H9 (cell line): Measurements from ENCODE around the gene FOXQ1. TPM values are rescaled to one million over a fixed set of nuclear protein-coding genes. Genes with fewer than 3 reads are reported as not detected.

ENCODE experiments used
- DNase-seq: peaks from one replicate; pipeline ENCODE4 v3.0.0-alpha.2; 2017
- H2AFZ ChIP-seq: one replicate; pipeline ENCODE4 v1.6.1; 2013; ENCODE audit warnings: mild to moderate bottlenecking, low read length, control low read depth, moderate library complexity
- H2AK5ac ChIP-seq: 2 replicates; pipeline ENCODE4 v1.6.1; 2013; ENCODE audit warnings: low read length, control low read depth, mixed read lengths; ENCODE audit not compliant: insufficient read length
- H2BK120ac ChIP-seq: one replicate; pipeline ENCODE4 v1.6.1; 2013; ENCODE audit warnings: low read depth, mild to moderate bottlenecking, low read length, control low read depth, inconsistent platforms; ENCODE audit not compliant: poor library complexity, severe bottlenecking
- H2BK12ac ChIP-seq: 2 replicates; pipeline ENCODE4 v1.6.1; 2013; ENCODE audit warnings: low read length, control low read depth, mixed read lengths, low read depth; ENCODE audit not compliant: insufficient read length
- H2BK15ac ChIP-seq: 2 replicates; pipeline ENCODE4 v1.6.1; 2013; ENCODE audit warnings: low read depth, low read length, control low read depth
- H2BK20ac ChIP-seq: one replicate; pipeline ENCODE4 v1.6.1; 2013; ENCODE audit warnings: low read depth, mild to moderate bottlenecking, low read length, control low read depth, inconsistent platforms; ENCODE audit not compliant: poor library complexity, severe bottlenecking
- H2BK5ac ChIP-seq: 2 replicates; pipeline ENCODE4 v1.6.1; 2013; ENCODE audit warnings: low read length, control low read depth, mixed read lengths; ENCODE audit not compliant: insufficient read length
- H3K14ac ChIP-seq: 2 replicates; pipeline ENCODE4 v1.6.1; 2013; ENCODE audit warnings: low read length, control low read depth; ENCODE audit not compliant: insufficient read depth
- H3K18ac ChIP-seq: 2 replicates; pipeline ENCODE4 v1.6.1; 2013; ENCODE audit warnings: low read depth, mild to moderate bottlenecking, mixed read lengths, low read length, control low read depth; ENCODE audit not compliant: insufficient read length
- H3K23ac ChIP-seq: 2 replicates; pipeline ENCODE4 v1.6.1; 2013; ENCODE audit warnings: low read length, control low read depth, mixed read lengths, low read depth; ENCODE audit not compliant: insufficient read length
- H3K23me2 ChIP-seq: 2 replicates; pipeline ENCODE4 v1.6.1; 2013; ENCODE audit warnings: low read depth, mild to moderate bottlenecking, mixed read lengths, low read length, control low read depth; ENCODE audit not compliant: insufficient read length, poor library complexity, severe bottlenecking
- H3K27ac ChIP-seq: 2 replicates; pipeline ENCODE4 v1.5.1; 2013; ENCODE audit warnings: low read length, control low read depth, mixed read lengths, low read depth; ENCODE audit not compliant: insufficient read length
- H3K27me3 ChIP-seq: 2 replicates; pipeline ENCODE4 v1.6.1; 2013; ENCODE audit warnings: low read length, control low read depth, inconsistent platforms; ENCODE audit not compliant: insufficient read depth
- H3K4ac ChIP-seq: 2 replicates; pipeline ENCODE4 v1.6.1; 2013; ENCODE audit warnings: low read depth, mild to moderate bottlenecking, control low read depth, inconsistent platforms, low read length, moderate library complexity
- H3K4me1 ChIP-seq: 2 replicates; pipeline ENCODE4 v1.6.1; 2013; ENCODE audit warnings: low read length, control low read depth, inconsistent platforms; ENCODE audit not compliant: insufficient read depth
- H3K4me2 ChIP-seq: 2 replicates; pipeline ENCODE4 v1.6.1; 2013; ENCODE audit warnings: low read length, control low read depth, mixed read lengths; ENCODE audit not compliant: insufficient read length, insufficient read depth
- H3K56ac ChIP-seq: 2 replicates; pipeline ENCODE4 v1.6.1; 2013; ENCODE audit warnings: low read depth, mild to moderate bottlenecking, mixed read lengths, low read length, control low read depth; ENCODE audit not compliant: insufficient read length
- H3K79me1 ChIP-seq: 2 replicates; pipeline ENCODE4 v1.6.1; 2013; ENCODE audit warnings: low read depth, mild to moderate bottlenecking, moderate library complexity, low read length, control low read depth, inconsistent platforms; ENCODE audit not compliant: insufficient read depth, poor library complexity, severe bottlenecking
- H3K79me2 ChIP-seq: 2 replicates; pipeline ENCODE4 v1.6.1; 2013; ENCODE audit warnings: low read length, control low read depth, inconsistent platforms; ENCODE audit not compliant: insufficient read depth
- H3K9ac ChIP-seq: 2 replicates; pipeline ENCODE4 v1.6.1; 2013; ENCODE audit warnings: low read length, control low read depth, mixed read lengths; ENCODE audit not compliant: insufficient read length; ENCODE audit errors: extremely low read depth
- H3K9me3 ChIP-seq: one replicate; pipeline ENCODE4 v1.6.1; 2013; ENCODE audit warnings: low read depth, low read length, inconsistent platforms; ENCODE audit not compliant: control insufficient read depth
- H3T11ph ChIP-seq: one replicate; pipeline ENCODE4 v1.6.1; 2013; ENCODE audit warnings: mild to moderate bottlenecking, low read length, control low read depth, inconsistent platforms
- H4K20me1 ChIP-seq: one replicate; pipeline ENCODE4 v1.6.1; 2013; ENCODE audit not compliant: control insufficient read depth, insufficient read length, insufficient read depth
- H4K5ac ChIP-seq: 2 replicates; pipeline ENCODE4 v1.6.1; 2013; ENCODE audit warnings: low read depth, mild to moderate bottlenecking, mixed read lengths, low read length, control low read depth; ENCODE audit not compliant: insufficient read length
- H4K8ac ChIP-seq: replicated peaks from 2 replicates; pipeline ENCODE4 v1.6.1; 2013; ENCODE audit warnings: low read length, control low read depth, mixed read lengths, low read depth; ENCODE audit not compliant: insufficient read length
- H4K91ac ChIP-seq: 2 replicates; pipeline ENCODE4 v1.6.1; 2013; ENCODE audit warnings: low read depth, mild to moderate bottlenecking, moderate library complexity, mixed read lengths, low read length, control low read depth; ENCODE audit not compliant: insufficient read length
- H3K27ac Mint-ChIP-seq, 3 experiments: 2 replicates in 2 of 3; 3 replicates in 1 of 3; pipeline ENCODE4 v1.8.0; 2020 to 2021; ENCODE audit warnings: mixed read lengths in 3 of 3, mild to moderate bottlenecking in 1 of 3, moderate library complexity in 1 of 3
- H3K27me3 Mint-ChIP-seq: 2 replicates; pipeline ENCODE4 v1.8.0; 2021; ENCODE audit warnings: low read depth, mild to moderate bottlenecking, moderate library complexity, mixed read lengths
- H3K36me3 Mint-ChIP-seq, 3 experiments: 2 replicates in 2 of 3; 3 replicates in 1 of 3; pipeline ENCODE4 v1.8.0; 2020 to 2021; ENCODE audit warnings: low read depth in 3 of 3, mixed read lengths in 3 of 3; ENCODE audit not compliant: insufficient read depth in 1 of 3
- H3K4me1 Mint-ChIP-seq, 2 experiments: 2 replicates each; pipeline ENCODE4 v1.8.0; 2020; ENCODE audit warnings: mixed read lengths in 2 of 2
- H3K4me3 Mint-ChIP-seq, 2 experiments: 2 replicates in 1 of 2; 3 replicates in 1 of 2; pipeline ENCODE4 v1.8.0; 2020 to 2021; ENCODE audit warnings: mild to moderate bottlenecking in 2 of 2, mixed read lengths in 2 of 2, moderate library complexity in 1 of 2
- H3K9me3 Mint-ChIP-seq, 2 experiments: 2 replicates in 1 of 2; 3 replicates in 1 of 2; pipeline ENCODE4 v1.8.0; 2020; ENCODE audit warnings: mild to moderate bottlenecking in 2 of 2, mixed read lengths in 2 of 2, moderate library complexity in 1 of 2
- WGBS: extraction: QIAGEN DNeasy Blood & Tissue Kit; methylation state at CpG from one replicate; pipeline ENCODE4 v1.1.7; 2013; ENCODE audit warnings: missing lambda C conversion rate, low lambda C conversion rate, mixed read lengths; ENCODE audit not compliant: insufficient read length; ENCODE audit errors: extremely low coverage; 5-methylcytosine and 5-hydroxymethylcytosine counted together
- total RNA-seq: library from RNA; stranded (reverse); gene quantifications from 2 replicates; pipeline ENCODE4 v1.2.1, GENCODE V29; 2021
- TF ChIP-seq, protein P1 (sequence below): fragments of 200-600 bp; sonication (generic); conservative IDR thresholded peaks from 3 replicates; pipeline ENCODE4 v1.8.0; 2021; ENCODE audit warnings: antibody characterized with exemption, mild to moderate bottlenecking

The FOXQ1 gene
- total RNA-seq, 1 experiment from 2014 or later: 0.15 TPM

DNA sequence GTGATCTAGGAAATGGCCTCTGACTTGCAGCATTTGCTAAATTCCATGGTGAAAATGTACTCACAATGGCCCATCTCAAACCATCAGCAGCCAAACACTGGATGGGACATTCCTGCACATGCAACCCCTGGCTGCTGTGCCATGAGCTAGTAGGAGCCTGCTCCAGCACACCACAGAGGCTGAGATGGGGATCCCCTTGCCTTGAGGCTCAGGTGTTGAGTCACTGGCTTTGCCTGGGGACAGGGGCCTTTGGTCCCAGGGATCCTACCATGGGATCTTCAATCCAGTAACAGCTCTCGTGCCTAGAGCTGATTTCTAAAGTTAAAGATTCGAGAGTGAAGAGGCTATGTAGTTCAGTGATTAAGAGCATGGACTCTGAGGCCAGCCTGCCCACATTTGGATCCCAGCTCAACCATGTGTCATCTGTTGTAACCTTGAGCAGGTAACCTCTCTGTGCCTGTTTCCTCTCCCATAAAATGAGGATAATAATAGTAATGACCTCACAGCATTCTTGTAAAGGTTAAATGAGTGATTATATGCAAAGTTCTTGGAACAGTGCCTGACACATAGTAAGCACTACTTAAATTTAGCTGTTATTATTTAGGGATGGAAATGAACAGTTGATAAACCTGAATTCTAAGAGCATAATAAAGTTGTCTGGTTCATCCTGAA is 16.4 kb downstream of the FOXQ1 start:
- no peak overlapping the region for H3K14ac ChIP-seq
- DNase-seq: no peak
- H4K20me1 ChIP-seq: no peaks in the 10 kb centered on the region
- H2BK15ac ChIP-seq: no peak overlapping the region
- no peak overlapping the region for H2BK20ac ChIP-seq
- H3K27me3 ChIP-seq: no peaks in the 10 kb centered on the region
- no peaks in the 10 kb centered on the region for H3K4me1 Mint-ChIP-seq
- no peak overlapping the region for H3K56ac ChIP-seq
- H3T11ph ChIP-seq: no peak overlapping the region
- H4K91ac ChIP-seq: no peak overlapping the region
- WGBS: no CpG with 5 or more reads among the region's 2 CpGs
- no peak overlapping the region for H4K5ac ChIP-seq
- no peak overlapping the region for H3K18ac ChIP-seq
- H3K4ac ChIP-seq: no peak overlapping the region
- no peaks in the 10 kb centered on the region for H3K79me1 ChIP-seq
- H2AFZ ChIP-seq: no peak overlapping the region
- H3K9me3 Mint-ChIP-seq: peaks cover 21 to 26% of the 10 kb centered on the region in 2 experiments
- no peak overlapping the region for H4K8ac ChIP-seq
- no peaks in the 10 kb centered on the region for H3K4me1 ChIP-seq
- peaks cover 38% of the 10 kb centered on the region for H3K27me3 Mint-ChIP-seq
- H3K79me2 ChIP-seq: no peaks in the 10 kb centered on the region
- no peak overlapping the region for H3K23ac ChIP-seq
- peaks cover 7 to 22% (median 13%) of the 10 kb centered on the region in 3 experiments for H3K36me3 Mint-ChIP-seq
- H3K9me3 ChIP-seq: no peaks in the 10 kb centered on the region
- H3K23me2 ChIP-seq: no peaks in the 10 kb centered on the region
- no peak overlapping the region for H3K4me2 ChIP-seq
- H2BK5ac ChIP-seq: no peak overlapping the region
- H3K27ac Mint-ChIP-seq: no peak overlapping the region
- H3K9ac ChIP-seq: no peak overlapping the region
- H2BK120ac ChIP-seq: no peak overlapping the region
- no peak overlapping the region for H2BK12ac ChIP-seq
- H2AK5ac ChIP-seq: no peak overlapping the region
- H3K27ac ChIP-seq: no peak overlapping the region
- H3K4me3 Mint-ChIP-seq: no peak overlapping the region
- TF ChIP-seq, protein P1, sequence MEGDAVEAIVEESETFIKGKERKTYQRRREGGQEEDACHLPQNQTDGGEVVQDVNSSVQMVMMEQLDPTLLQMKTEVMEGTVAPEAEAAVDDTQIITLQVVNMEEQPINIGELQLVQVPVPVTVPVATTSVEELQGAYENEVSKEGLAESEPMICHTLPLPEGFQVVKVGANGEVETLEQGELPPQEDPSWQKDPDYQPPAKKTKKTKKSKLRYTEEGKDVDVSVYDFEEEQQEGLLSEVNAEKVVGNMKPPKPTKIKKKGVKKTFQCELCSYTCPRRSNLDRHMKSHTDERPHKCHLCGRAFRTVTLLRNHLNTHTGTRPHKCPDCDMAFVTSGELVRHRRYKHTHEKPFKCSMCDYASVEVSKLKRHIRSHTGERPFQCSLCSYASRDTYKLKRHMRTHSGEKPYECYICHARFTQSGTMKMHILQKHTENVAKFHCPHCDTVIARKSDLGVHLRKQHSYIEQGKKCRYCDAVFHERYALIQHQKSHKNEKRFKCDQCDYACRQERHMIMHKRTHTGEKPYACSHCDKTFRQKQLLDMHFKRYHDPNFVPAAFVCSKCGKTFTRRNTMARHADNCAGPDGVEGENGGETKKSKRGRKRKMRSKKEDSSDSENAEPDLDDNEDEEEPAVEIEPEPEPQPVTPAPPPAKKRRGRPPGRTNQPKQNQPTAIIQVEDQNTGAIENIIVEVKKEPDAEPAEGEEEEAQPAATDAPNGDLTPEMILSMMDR: no peak
